ENCODE results near the gene PPP1R15A. TPM values are rescaled to one million over a fixed set of nuclear protein-coding genes. Genes with fewer than 3 reads are reported as not detected.

Gene PPP1R15A
- 100 to 1,000 TPM in 1 of 2 donors, 10 to 100 TPM in 1; 75.1 to 129 TPM for total RNA-seq

DNA sequence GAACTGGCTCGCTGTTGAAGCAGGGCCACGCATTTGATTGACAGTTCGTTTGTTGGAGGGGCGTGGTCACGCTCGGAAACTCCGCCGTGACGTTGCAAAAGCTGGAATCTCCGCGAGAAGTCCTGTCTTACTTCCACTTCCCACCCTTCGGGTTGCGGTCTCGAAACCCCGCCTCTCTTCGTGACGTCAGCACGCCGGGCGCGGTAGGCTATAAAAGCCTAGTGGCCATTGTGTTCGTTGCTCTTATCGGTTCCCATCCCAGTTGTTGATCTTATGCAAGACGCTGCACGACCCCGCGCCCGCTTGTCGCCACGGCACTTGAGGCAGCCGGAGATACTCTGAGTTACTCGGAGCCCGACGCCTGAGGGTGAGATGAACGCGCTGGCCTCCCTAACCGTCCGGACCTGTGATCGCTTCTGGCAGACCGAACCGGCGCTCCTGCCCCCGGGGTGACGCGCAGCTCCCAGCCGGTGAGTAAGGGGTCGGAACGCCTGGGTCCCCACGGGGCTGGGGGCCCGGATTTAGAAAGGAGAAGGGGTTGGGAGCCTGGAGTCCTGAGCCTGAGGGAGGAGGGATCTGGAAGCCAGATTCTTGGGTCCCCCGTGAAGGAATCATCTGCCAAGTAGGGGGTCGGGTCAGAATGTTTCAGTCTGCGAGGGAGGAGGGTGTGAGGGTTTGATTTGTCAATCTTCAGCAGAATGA lies at the start of gene PPP1R15A:
PPP1R15A (plus strand) TSS at position 240 of the 702 bp plus-strand sequence. CDS start 813 bp downstream, outside the sequence.
- peak; percentile 41 for ATAC-seq (replicated peaks)
- no peaks in the 10 kb centered on the region for H3K9me3 Mint-ChIP-seq
- peak within 1 kb of the TSS; percentile 100 for H3K27ac Mint-ChIP-seq
- peaks cover 18% of the 10 kb centered on the region for H3K4me1 Mint-ChIP-seq
- peaks cover 6% of the 10 kb centered on the region for H3K27me3 Mint-ChIP-seq
- peaks cover 54% of the 10 kb centered on the region for H3K36me3 Mint-ChIP-seq (ENCODE audit: low read depth)
- peak within 1 kb of the TSS; percentile 98 for H3K4me3 Mint-ChIP-seq

DNA sequence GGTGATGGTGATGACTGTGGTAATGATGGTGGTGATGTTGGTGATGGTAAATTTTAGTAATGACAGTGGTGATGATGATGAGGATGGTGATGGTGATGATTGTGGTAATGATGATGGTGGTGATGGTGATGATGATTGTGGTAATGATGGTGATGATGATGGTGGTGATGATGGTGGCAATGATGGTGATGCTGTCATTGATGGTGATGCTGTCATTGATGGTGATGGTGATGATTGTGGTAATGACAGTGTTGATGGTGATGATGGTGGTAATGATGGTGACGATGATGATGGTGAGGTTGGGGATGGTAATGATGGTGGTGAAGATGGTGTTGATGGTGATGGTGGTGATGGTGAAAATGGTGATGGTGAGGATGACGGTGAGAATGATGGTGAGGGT lies 49.7 kb upstream of the PPP1R15A start:
- Mint-ChIP-seq H3K4me1 (no peaks in the 10 kb centered on the region), H3K9me3 (no peaks in the 10 kb centered on the region), H3K27ac (no peak overlapping the region), H3K27me3 (no peaks in the 10 kb centered on the region), H3K4me3 (no peak overlapping the region), H3K36me3 (ENCODE audit: low read depth) (no peaks in the 10 kb centered on the region)
- ATAC-seq (replicated peaks): no peak

DNA sequence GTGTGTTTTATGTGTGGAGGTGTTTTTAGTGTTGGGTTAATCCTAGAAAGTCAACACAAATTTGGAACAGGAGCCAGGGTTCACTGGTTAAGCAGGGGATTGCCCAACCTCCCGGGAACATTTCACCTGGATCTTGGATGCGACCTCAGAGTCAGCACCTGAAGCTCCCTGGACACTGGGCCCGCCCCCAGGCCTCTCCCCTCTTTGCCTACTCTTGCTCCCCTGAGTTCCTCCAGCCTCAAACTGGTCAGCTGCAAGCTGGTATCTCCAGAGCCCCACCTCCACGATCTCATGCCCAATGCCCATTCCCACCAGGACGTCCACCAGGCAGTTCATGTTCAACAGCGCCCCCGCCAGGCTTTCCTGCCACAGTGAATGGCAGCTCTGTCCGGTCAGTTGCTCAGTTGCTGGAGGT lies 45.6 kb upstream of the PPP1R15A start:
- Mint-ChIP-seq H3K9me3 (no peaks in the 10 kb centered on the region), H3K4me1 (no peaks in the 10 kb centered on the region), H3K27ac (no peak overlapping the region), H3K27me3 (no peaks in the 10 kb centered on the region), H3K4me3 (no peak overlapping the region), H3K36me3 (ENCODE audit: low read depth) (no peaks in the 10 kb centered on the region)
- no peak for ATAC-seq (replicated peaks)

DNA sequence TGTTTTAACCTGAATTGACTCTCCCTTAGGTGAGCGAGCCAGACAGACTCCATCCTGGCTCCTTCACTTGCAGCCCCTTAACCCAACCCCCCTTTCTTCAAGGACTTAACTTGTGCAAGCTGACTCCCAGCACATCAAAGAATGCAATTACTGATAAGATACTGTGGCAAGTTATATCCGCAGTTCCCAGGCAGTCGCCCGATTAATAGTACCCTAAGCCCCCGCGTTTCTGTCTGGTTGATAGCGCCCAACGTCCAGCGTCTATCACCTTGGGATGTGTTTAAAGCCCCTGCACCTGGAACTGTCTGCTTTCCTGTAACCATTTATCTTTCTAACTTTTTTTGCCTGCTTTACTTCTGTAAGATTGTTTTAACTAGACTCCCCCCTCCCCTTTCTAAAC lies 42.1 kb upstream of the PPP1R15A start:
- H3K27me3 Mint-ChIP-seq: peaks cover 3% of the 10 kb centered on the region
- no peaks in the 10 kb centered on the region for H3K36me3 Mint-ChIP-seq (ENCODE audit: low read depth)
- no peaks in the 10 kb centered on the region for H3K9me3 Mint-ChIP-seq
- no peak for ATAC-seq (replicated peaks)
- H3K4me3 Mint-ChIP-seq: no peak overlapping the region
- H3K27ac Mint-ChIP-seq: no peak overlapping the region
- H3K4me1 Mint-ChIP-seq: no peaks in the 10 kb centered on the region

DNA sequence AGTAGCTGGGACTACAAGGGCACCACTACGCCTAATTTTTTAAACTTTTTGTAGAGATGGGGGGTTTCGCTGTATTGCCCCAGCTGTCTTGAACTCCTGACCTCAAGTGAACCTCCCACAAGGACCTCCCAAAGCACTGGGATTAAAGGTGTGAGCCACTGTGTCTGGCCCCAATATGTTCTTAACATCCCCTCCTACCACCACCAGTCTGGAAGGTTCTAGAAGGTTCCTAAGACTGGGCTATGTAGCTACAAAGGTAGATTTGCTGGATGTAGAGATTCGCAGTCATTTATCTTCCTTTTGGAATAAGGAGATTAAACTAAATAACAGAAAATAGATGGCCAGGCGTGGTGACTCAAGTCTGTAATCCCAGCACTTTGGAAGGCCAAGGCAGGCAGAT lies 41.3 kb upstream of the PPP1R15A start:
- Mint-ChIP-seq H3K36me3 (ENCODE audit: low read depth) (no peaks in the 10 kb centered on the region), H3K4me3 (no peak overlapping the region), H3K4me1 (peaks cover 4% of the 10 kb centered on the region), H3K9me3 (no peaks in the 10 kb centered on the region), H3K27ac (no peak overlapping the region), H3K27me3 (peaks cover 6% of the 10 kb centered on the region)
- ATAC-seq (replicated peaks): no peak

DNA sequence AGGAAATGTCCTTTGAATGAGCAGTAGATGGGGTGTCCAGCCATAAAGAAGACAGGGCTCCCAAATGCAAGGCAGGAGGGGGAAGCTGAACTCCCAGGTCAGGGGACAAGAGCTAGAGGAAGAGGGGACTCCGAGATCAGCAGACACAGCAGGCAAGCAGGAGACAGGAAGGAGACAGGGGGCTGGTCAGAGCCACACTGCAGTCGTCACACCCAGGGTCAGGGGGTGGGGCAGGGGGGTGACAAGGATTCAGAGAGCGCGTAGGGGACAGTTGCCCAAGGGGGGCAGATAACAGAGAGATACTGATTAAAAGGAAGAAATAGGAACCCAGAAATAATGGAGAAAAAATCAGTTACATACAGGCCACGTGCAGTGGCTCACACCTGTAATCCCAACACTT lies 39.2 kb upstream of the PPP1R15A start:
- Mint-ChIP-seq H3K4me3 (no peak overlapping the region), H3K27me3 (peaks cover 14% of the 10 kb centered on the region), H3K36me3 (ENCODE audit: low read depth) (no peaks in the 10 kb centered on the region), H3K9me3 (no peaks in the 10 kb centered on the region), H3K4me1 (peaks cover 8% of the 10 kb centered on the region), H3K27ac (no peak overlapping the region)
- no peak for ATAC-seq (replicated peaks)

DNA sequence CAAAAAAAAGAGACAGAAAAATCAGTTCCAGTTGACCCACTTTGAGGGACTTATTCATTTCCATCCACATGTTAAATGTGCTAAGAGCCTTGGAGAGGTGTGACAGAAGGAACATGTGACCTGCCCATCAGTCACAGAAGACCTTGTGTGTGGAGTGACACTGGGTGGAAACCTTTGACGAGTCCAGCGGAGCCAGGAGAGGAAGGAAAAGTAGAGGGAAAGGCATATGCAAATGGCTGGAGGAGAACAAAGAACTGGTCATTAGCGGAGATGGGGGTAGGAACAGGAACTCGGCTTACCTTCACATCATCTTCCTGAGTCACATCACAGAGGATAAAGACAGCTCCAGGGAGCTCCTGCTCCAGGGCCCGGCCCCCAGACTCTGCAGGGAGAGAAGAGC lies 38.2 kb upstream of the PPP1R15A start:
- H3K4me1 Mint-ChIP-seq: peaks cover 8% of the 10 kb centered on the region
- H3K27me3 Mint-ChIP-seq: peaks cover 14% of the 10 kb centered on the region
- peak overlapping the region; percentile 65 for H3K27ac Mint-ChIP-seq
- no peaks in the 10 kb centered on the region for H3K36me3 Mint-ChIP-seq (ENCODE audit: low read depth)
- peak overlapping the region; percentile 5 for H3K4me3 Mint-ChIP-seq
- no peaks in the 10 kb centered on the region for H3K9me3 Mint-ChIP-seq
- no peak for ATAC-seq (replicated peaks)

DNA sequence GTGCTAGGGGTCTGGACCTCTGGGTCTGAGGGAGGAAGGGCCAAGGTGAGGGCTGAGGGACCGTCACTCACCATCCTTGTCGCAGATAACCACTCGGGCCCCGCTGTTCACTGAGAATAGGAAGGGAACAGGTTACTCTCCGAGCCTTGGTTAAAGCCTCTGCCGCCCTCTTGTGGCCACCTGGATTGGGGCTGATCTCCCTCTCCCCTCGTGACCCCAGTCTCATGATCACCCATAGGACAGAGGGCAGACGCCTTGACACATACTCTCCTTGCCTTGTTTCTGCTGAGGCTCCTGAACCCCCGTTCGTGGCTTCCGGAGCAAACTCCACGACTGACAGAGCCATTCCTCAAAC lies 36.5 kb upstream of the PPP1R15A start:
- H3K4me3 Mint-ChIP-seq: peak overlapping the region; percentile 84
- H3K4me1 Mint-ChIP-seq: peaks cover 8% of the 10 kb centered on the region
- ATAC-seq (replicated peaks): peak; percentile 99
- peaks cover 14% of the 10 kb centered on the region for H3K27me3 Mint-ChIP-seq
- no peaks in the 10 kb centered on the region for H3K9me3 Mint-ChIP-seq
- no peaks in the 10 kb centered on the region for H3K36me3 Mint-ChIP-seq (ENCODE audit: low read depth)
- peak overlapping the region; percentile 87 for H3K27ac Mint-ChIP-seq

DNA sequence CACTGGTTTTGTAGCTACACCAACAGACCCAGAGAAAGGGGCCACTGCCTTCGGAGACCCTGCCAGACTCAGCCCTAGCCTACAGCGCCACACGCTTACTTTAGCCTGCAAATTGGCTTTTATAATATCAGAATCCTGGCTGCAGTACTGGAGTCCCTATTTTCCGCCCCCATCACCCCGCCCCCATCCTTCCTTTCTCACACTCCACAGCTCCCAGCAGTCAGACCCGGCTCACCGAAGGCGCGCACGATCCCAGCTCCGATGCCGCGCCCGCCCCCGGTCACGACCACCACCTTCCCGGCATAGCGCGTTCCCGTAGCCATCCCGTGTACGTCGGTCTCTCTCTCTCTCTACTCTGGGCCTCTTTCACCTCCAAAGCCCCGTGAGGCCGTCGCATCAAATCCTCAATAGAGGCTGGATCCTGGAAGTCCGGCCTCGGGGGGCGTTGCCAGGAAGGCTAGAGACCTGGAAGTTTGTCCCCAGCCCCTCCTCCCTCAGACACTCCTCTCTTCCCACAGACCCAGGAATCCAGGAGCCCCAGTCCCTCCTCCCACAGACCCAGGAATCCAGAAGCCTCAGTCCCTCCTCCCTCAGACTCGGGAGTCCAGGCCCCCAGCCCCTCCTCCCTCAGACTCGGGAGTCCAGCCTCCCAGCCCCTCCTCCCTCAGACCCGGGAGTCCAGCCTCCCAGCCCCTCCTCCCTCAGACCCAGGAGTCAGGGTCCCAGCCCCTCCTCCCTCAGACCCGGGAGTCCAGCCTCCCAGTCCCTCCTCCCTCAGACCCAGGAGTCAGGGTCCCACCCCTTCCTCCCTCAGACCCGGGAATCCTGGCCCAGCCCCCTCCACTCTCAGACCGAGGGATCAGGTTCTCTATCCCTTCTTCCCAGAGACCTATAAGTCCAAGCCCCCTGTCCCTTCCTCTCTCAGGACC lies 35.9 kb upstream of the PPP1R15A start, which contains the start of gene HSD17B14:
HSD17B14 (minus strand) TSS at position 403 of the 929 bp plus-strand sequence; CDS start at position 323, 80 bp downstream.
- peak; percentile 28 for ATAC-seq (replicated peaks)
- Mint-ChIP-seq H3K4me3 (peak within 1 kb of the TSS; percentile 84), H3K4me1 (peaks cover 8% of the 10 kb centered on the region), H3K27ac (peak within 1 kb of the TSS; percentile 87), H3K36me3 (ENCODE audit: low read depth) (no peaks in the 10 kb centered on the region), H3K27me3 (peaks cover 14% of the 10 kb centered on the region), H3K9me3 (no peaks in the 10 kb centered on the region)

DNA sequence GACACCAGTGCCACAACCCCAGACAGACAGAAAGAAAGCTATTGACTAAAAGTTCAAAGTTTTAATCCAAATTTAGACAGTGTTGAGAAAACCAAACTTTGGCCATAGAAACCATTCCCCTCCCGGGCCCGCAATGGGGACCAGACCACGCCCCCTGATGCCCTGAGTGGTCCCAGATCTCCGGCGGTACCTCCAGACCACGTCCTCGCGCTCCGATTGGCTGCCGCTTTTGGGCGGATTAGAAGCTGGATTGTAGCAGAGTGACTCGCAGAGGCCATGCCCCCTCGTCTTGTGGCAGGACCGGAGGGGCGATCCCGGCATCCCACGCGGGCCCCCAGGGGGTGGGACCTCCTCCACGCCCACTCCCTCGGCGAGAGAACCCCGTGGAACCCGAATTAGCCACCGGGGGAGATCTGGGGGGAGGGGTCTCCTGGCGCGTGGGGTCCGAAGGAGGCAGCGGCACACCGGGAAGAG lies 35.1 kb upstream of the PPP1R15A start:
- Mint-ChIP-seq H3K4me3 (peak overlapping the region; percentile 84), H3K27me3 (peaks cover 14% of the 10 kb centered on the region), H3K4me1 (peaks cover 8% of the 10 kb centered on the region), H3K36me3 (ENCODE audit: low read depth) (no peaks in the 10 kb centered on the region), H3K9me3 (no peaks in the 10 kb centered on the region), H3K27ac (peak overlapping the region; percentile 87)
- ATAC-seq (replicated peaks): peak; percentile 54

DNA sequence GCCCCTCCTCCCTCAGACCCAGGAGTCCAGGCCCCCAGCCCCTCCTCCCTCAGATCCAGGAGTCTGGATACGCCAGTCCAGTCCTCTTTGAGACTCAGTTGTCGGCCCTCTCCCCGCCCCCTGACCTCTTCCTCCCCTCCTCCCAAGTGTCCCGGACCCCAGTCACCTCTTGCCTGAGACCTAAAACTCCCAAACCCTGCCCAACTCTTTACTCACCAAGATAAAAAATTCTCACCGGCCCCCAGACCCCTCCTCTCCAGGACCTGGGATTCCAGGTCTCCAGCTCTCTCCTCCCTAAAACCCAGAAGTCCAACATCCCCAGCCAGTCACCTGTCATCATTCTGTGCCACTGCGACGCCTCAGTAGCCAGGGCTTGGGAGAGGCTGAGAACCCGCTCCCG lies 34.5 kb upstream of the PPP1R15A start:
- no peak overlapping the region for H3K27ac Mint-ChIP-seq
- ATAC-seq (replicated peaks): no peak
- peak overlapping the region; percentile 34 for H3K4me3 Mint-ChIP-seq
- no peaks in the 10 kb centered on the region for H3K9me3 Mint-ChIP-seq
- H3K36me3 Mint-ChIP-seq (ENCODE audit: low read depth): no peaks in the 10 kb centered on the region
- H3K4me1 Mint-ChIP-seq: peaks cover 11% of the 10 kb centered on the region
- peaks cover 14% of the 10 kb centered on the region for H3K27me3 Mint-ChIP-seq

DNA sequence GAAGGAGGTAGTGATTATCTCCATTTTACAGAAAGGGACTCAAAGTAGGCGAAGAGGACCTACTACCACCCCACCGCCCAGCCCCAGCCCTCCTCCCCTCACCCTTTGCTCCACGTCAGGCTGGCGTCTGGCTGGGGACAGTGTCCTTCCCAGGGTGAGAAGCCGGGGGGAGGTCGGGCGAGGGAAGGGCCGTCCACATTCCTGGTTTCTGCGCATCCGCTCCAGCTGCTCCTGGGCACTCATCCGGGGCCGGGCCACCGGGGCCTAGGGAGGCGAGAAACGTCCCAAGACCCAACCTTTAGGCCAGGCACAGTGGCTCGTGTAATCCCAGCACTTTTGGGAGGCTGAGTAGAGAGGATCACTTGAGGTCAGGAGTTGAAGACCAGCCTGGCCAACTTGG lies 31.2 kb upstream of the PPP1R15A start:
- Mint-ChIP-seq H3K27me3 (peaks cover 8% of the 10 kb centered on the region), H3K4me1 (peaks cover 7% of the 10 kb centered on the region), H3K9me3 (no peaks in the 10 kb centered on the region), H3K27ac (no peak overlapping the region), H3K36me3 (ENCODE audit: low read depth) (no peaks in the 10 kb centered on the region), H3K4me3 (no peak overlapping the region)
- ATAC-seq (replicated peaks): no peak

DNA sequence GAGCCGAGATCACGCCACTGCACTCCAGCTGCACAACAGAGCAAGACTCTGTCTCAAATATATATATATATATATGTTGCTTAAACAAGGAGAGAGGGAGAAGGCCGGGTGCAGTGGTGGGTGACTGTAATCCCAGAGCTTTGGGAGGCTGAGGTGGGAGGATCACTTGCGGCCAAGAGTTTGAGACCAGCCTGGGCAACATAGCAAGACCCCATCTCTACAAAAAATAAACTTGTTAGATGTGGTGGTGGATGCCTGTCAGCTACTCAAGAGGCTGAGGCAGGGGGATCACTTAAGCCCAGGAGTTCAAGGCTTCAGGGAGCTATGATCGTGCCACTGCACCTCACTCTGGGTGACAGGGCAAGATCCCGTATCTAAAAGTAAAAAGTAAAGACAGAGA lies 30.6 kb upstream of the PPP1R15A start:
- Mint-ChIP-seq H3K4me1 (peaks cover 4% of the 10 kb centered on the region), H3K27me3 (peaks cover 5% of the 10 kb centered on the region), H3K27ac (no peak overlapping the region), H3K4me3 (no peak overlapping the region), H3K9me3 (no peaks in the 10 kb centered on the region), H3K36me3 (ENCODE audit: low read depth) (no peaks in the 10 kb centered on the region)
- no peak for ATAC-seq (replicated peaks)

DNA sequence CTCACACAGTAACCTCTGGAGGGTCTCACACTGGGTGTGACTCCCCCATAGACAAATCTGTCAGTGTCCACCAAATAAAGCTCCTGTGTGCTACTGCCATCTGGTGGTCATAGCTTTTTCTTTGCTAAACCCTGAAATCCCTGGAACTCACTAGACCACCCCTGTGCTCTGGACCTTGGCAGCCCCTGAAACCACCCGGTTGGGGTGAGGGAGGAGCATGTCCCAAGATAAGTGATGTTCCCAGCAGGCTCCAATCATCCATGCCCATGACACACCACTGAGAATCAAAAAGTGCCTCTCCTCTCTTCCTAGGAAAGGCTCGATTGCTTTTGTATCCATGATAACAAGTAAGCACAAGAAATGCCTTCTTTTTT lies 29.4 kb upstream of the PPP1R15A start:
- Mint-ChIP-seq H3K27me3 (no peaks in the 10 kb centered on the region), H3K9me3 (no peaks in the 10 kb centered on the region), H3K27ac (peak overlapping the region; percentile 13), H3K4me1 (peaks cover 4% of the 10 kb centered on the region), H3K36me3 (ENCODE audit: low read depth) (no peaks in the 10 kb centered on the region), H3K4me3 (no peak overlapping the region)
- peak; percentile 48 for ATAC-seq (replicated peaks)

DNA sequence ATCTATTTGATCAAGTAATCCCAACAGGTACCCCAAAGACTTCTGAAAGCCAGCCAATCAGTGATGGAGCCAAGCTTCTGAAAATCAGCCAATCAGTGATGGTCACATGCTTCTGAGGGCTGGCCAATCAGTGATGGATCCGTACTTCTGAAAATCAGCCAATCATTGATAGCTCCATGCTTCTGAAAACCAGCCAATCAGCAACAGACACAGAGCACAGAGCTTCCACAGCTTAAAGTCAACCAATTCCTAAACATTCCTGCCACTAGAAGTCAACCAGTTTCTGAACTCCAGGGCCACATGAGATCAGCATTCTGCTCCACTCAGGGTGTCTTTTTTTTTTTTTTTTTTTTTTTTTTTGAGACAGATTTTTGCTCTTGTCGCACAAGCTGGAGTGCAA lies 27.7 kb upstream of the PPP1R15A start:
- peak; percentile 50 for ATAC-seq (replicated peaks)
- peaks cover 4% of the 10 kb centered on the region for H3K4me1 Mint-ChIP-seq
- no peak overlapping the region for H3K27ac Mint-ChIP-seq
- H3K36me3 Mint-ChIP-seq (ENCODE audit: low read depth): no peaks in the 10 kb centered on the region
- no peaks in the 10 kb centered on the region for H3K27me3 Mint-ChIP-seq
- no peaks in the 10 kb centered on the region for H3K9me3 Mint-ChIP-seq
- no peak overlapping the region for H3K4me3 Mint-ChIP-seq
